ENCODE data around the gene PPM1D. TPM values are rescaled to one million over a fixed set of nuclear protein-coding genes. Genes with fewer than 3 reads are reported as not detected.
"Not testable (repeated sequence)": the region's sequence is repeated elsewhere in the genome, so short reads cannot be mapped to it uniquely, and the experiment has no call there.

The PPM1D gene
- 17.1 and 18.7 TPM in 2 replicates for total RNA-seq

GRCh38 chr17:60599620-60600489 is at the start of gene PPM1D:
PPM1D (plus strand) TSS chr17:60600193; CDS start chr17:60600415, 222 bp downstream.
- intact Hi-C loops (cut with micrococcal nuclease), result loop anchor here (1.0 to 2.0 kb wide), 3 partner anchors 39 to 208 kb away; partner anchors contain the start of genes BCAS3 and USP32

GRCh38 chr17:60552255-60552654 is 47.7 kb upstream of the PPM1D start:
- intact Hi-C loops (cut with micrococcal nuclease), result not testable (repeated sequence)

GRCh38 chr17:60554377-60554788 is 45.6 kb upstream of the PPM1D start:
- intact Hi-C loops (cut with micrococcal nuclease), result no loop called here

GRCh38 chr17:60555786-60556185 is 44.2 kb upstream of the PPM1D start:
- intact Hi-C loops (cut with micrococcal nuclease), result no loop called here

- intact Hi-C loops (cut with micrococcal nuclease), result no loop called here
Observed at GRCh38 chr17:60557805-60558204, 42.2 kb upstream of the PPM1D start.

- intact Hi-C loops (cut with micrococcal nuclease), result no loop called here
Observed at GRCh38 chr17:60559659-60559994, 40.4 kb upstream of the PPM1D start.

GRCh38 chr17:60559995-60560859 is 39.8 kb upstream of the PPM1D start:
- intact Hi-C loops (cut with micrococcal nuclease), result no loop called here

- intact Hi-C loops (cut with micrococcal nuclease), result no loop called here
Observed at GRCh38 chr17:60560860-60561257, 39.1 kb upstream of the PPM1D start.

- intact Hi-C loops (cut with micrococcal nuclease), result no loop called here
Observed at GRCh38 chr17:60562421-60562820, 37.6 kb upstream of the PPM1D start.

- intact Hi-C loops (cut with micrococcal nuclease), result no loop called here
Observed at GRCh38 chr17:60563743-60564142, 36.2 kb upstream of the PPM1D start.

GRCh38 chr17:60565233-60565632 is 34.8 kb upstream of the PPM1D start:
- intact Hi-C loops (cut with micrococcal nuclease), result no loop called here

GRCh38 chr17:60573236-60574051 is 26.5 kb upstream of the PPM1D start:
- intact Hi-C loops (cut with micrococcal nuclease), result no loop called here

GRCh38 chr17:60577147-60577915 is 22.7 kb upstream of the PPM1D start:
- intact Hi-C loops (cut with micrococcal nuclease), result no loop called here

- intact Hi-C loops (cut with micrococcal nuclease), result no loop called here
Observed at GRCh38 chr17:60579090-60579489, 20.9 kb upstream of the PPM1D start.

GRCh38 chr17:60579551-60579950 is 20.4 kb upstream of the PPM1D start:
- intact Hi-C loops (cut with micrococcal nuclease), result no loop called here

GRCh38 chr17:60583008-60583407 is 17.0 kb upstream of the PPM1D start:
- intact Hi-C loops (cut with micrococcal nuclease), result no loop called here

- intact Hi-C loops (cut with micrococcal nuclease), result no loop called here
Observed at GRCh38 chr17:60585887-60586286, 14.1 kb upstream of the PPM1D start.

GRCh38 chr17:60586288-60586974 is 13.6 kb upstream of the PPM1D start:
- intact Hi-C loops (cut with micrococcal nuclease), result no loop called here

GRCh38 chr17:60590070-60590469 is 9.9 kb upstream of the PPM1D start:
- intact Hi-C loops (cut with micrococcal nuclease), result no loop called here

GRCh38 chr17:60592750-60593149 is 7.2 kb upstream of the PPM1D start:
- intact Hi-C loops (cut with micrococcal nuclease), result no loop called here

Measured in T-helper 2 cell treated with Interferon-gamma antibody and Interleukin-4, amounts not matched to agents 100 ng/mL and 5 ng/mL, for 36 hours (primary cell).